K562 (cell line): Measurements from ENCODE around the gene CDC42EP5. TPM values are rescaled to one million over a fixed set of nuclear protein-coding genes. Genes with fewer than 3 reads are reported as not detected.

Experiments
- ATAC-seq: fragments of 200-7000 bp; cut with Tn5 transposase; 3 replicates; pipeline ENCODE4 v1.9.1; 2020; ENCODE audit warnings: moderate library complexity
- BruUV-seq: library from RNA; stranded (reverse); fragments of 400-500 nt; replicated peaks from 2 replicates; lab custom pipeline; 2021; lab: Mats Ljungman, UMichigan
- CTCF ChIA-PET: fragments of 300-600 bp; formaldehyde crosslinking; extraction: SDS; loops from one replicate; lab custom pipeline; 2021; ENCODE audit warnings: low intra/inter-chr PET ratio; lab: Yijun Ruan, JAX
- POLR2A ChIA-PET: fragments of 300-600, 350-650 bp; sonication (Branson Sonifier 250); formaldehyde crosslinking; extraction: SDS; loops from one replicate; lab custom pipeline; 2021; ENCODE audit warnings: antibody characterized with exemption, inconsistent platforms; lab: Yijun Ruan, JAX
- DNase-seq, 4 experiments: peaks; one replicate each; pipeline versions ENCODE4 v3.0.0 to v3.0.0-alpha.2; 2011 to 2018; ENCODE audit warnings: low spot score in 3 of 4, mixed read lengths in 3 of 4; ENCODE audit errors: extremely low read depth in 1 of 4
- FAIRE-seq: peaks from 2 replicates; lab custom pipeline; 2011; peaks lifted over from hg19 to GRCh38; lab: Jason Lieb, UNC
- H2AFZ ChIP-seq: 2 replicates; pipeline ENCODE4 v1.6.0; 2011; ENCODE audit warnings: low read depth, low read length, control low read depth, inconsistent platforms
- H3K27ac ChIP-seq: fragments of 200-600 bp; 3 replicates; pipeline ENCODE4 v1.8.0; 2011; ENCODE audit warnings: low read depth, mild to moderate bottlenecking, control low read depth, inconsistent platforms, low read length, moderate library complexity, mixed read lengths; ENCODE audit errors: extremely low read depth
- H3K27me3 ChIP-seq, 2 experiments: fragments of 300-600 bp in 1 of 2; 2 replicates in 1 of 2; 3 replicates in 1 of 2; pipeline versions ENCODE4 v1.6.0 to v1.8.0; 2011; ENCODE audit warnings: inconsistent platforms in 2 of 2, low read length in 2 of 2, mild to moderate bottlenecking in 1 of 2, mixed read lengths in 1 of 2, moderate library complexity in 1 of 2; ENCODE audit not compliant: control insufficient read depth in 2 of 2, insufficient read depth in 2 of 2
- H3K36me3 ChIP-seq: fragments of 300-600 bp; 3 replicates; pipeline ENCODE4 v1.8.0; 2011; ENCODE audit warnings: mild to moderate bottlenecking, low read length, inconsistent platforms; ENCODE audit not compliant: control insufficient read depth, insufficient read depth
- H3K4me1 ChIP-seq, 2 experiments: fragments of 200-600 bp in 1 of 2; replicated peaks in 1 of 2; 2 replicates in 1 of 2; 3 replicates in 1 of 2; pipeline versions ENCODE4 v1.5.1 to v1.8.0; 2011; ENCODE audit warnings: inconsistent platforms in 2 of 2, low read length in 2 of 2, mild to moderate bottlenecking in 1 of 2, mixed read lengths in 1 of 2, moderate library complexity in 1 of 2; ENCODE audit not compliant: control insufficient read depth in 2 of 2, insufficient read depth in 2 of 2
- H3K4me2 ChIP-seq: 2 replicates; pipeline ENCODE4 v1.6.1; 2011; ENCODE audit warnings: low read length, control low read depth, inconsistent platforms, mixed read lengths; ENCODE audit not compliant: insufficient read depth
- H3K4me3 ChIP-seq: fragments of 200-600 bp; sonication (generic), shearing (Covaris generic); 2 replicates; pipeline ENCODE4 v1.5.1; 2016; ENCODE audit warnings: control low read depth, inconsistent platforms
- H3K79me2 ChIP-seq: fragments of 200-600 bp; 3 replicates; pipeline ENCODE4 v1.8.0; 2011; ENCODE audit warnings: low read length, inconsistent platforms; ENCODE audit not compliant: control insufficient read depth, insufficient read depth
- H3K9ac ChIP-seq, 2 experiments: 2 replicates each; pipeline versions ENCODE4 v1.6.0 to v1.6.1; 2011; ENCODE audit warnings: low read depth in 2 of 2, low read length in 2 of 2, control low read depth in 1 of 2, inconsistent platforms in 1 of 2, mild to moderate bottlenecking in 1 of 2, mixed read lengths in 1 of 2; ENCODE audit not compliant: insufficient read depth in 1 of 2
- H3K9me1 ChIP-seq: one replicate; pipeline ENCODE4 v1.6.0; 2011; ENCODE audit warnings: inconsistent platforms, mild to moderate bottlenecking, low read length, moderate library complexity; ENCODE audit not compliant: control insufficient read depth, insufficient read depth
- H3K9me3 ChIP-seq: replicated peaks from 2 replicates; pipeline ENCODE4 v1.5.1; 2011; ENCODE audit warnings: low read depth, low read length, inconsistent platforms; ENCODE audit not compliant: control insufficient read depth, insufficient read depth
- H4K20me1 ChIP-seq: replicated peaks from 2 replicates; pipeline ENCODE4 v1.6.1; 2011; ENCODE audit warnings: low read length, inconsistent platforms, mixed read lengths; ENCODE audit not compliant: control insufficient read depth, insufficient read depth
- POLR2G ChIP-seq: fragments of 200-400 bp; formaldehyde crosslinking; IDR thresholded peaks from 2 replicates; pipeline ENCODE4 v1.6.1; 2017; ENCODE audit warnings: low read depth, mild to moderate bottlenecking, antibody characterized with exemption, low read length, moderate library complexity
- WGBS: fragments of 100-300 bp; shearing (Covaris generic); methylation state at CpG from one replicate; pipeline ENCODE4 v1.1.6; 2016; ENCODE audit warnings: low coverage, mixed read lengths; ENCODE audit not compliant: insufficient coverage; ENCODE audit errors: missing lambda C conversion rate; 5-methylcytosine and 5-hydroxymethylcytosine counted together
- in situ Hi-C: fragments of 300-500 bp; cut with MboI; formaldehyde crosslinking; loops from 4 replicates; pipeline ENCODE4 v1.15.0; 2018; ENCODE audit warnings: inconsistent platforms, mixed read lengths
- intact Hi-C: fragments of 100-400 bp; cut with micrococcal nuclease; formaldehyde crosslinking; loops from 2 replicates; pipeline ENCODE4 v1.14.2; 2022
- polyA plus RNA-seq, 8 experiments: library from polyadenylated mRNA; depleted of rRNA in 4 of 8; stranded (reverse) in 5 of 8; unstranded in 3 of 8; fragments of >200 nt; fragmentation: Nextera tagmentation in 2 of 8; fragmentation: Illumina TruSeq in 1 of 8; extraction: Ambion mirVana in 2 of 8; extraction: Trizol in 1 of 8; gene quantifications; 2 replicates each; pipeline versions ENCODE4 v1.2.1 to v1.2.3, GENCODE V29; 2011 to 2014; ENCODE audit warnings: inconsistent platforms in 1 of 8, missing spikeins in 1 of 8
- total RNA-seq, 7 experiments: library from RNA; depleted of rRNA in 6 of 7; stranded (reverse); fragments of >200 nt in 6 of 7; fragmentation: Illumina TruSeq in 2 of 7; extraction: Trizol in 2 of 7; gene quantifications; 2 replicates each; pipeline versions ENCODE4 v1.2.1 to v1.2.3, GENCODE V29; 2011 to 2021; ENCODE audit warnings: low replicate concordance in 1 of 7
- TF ChIP-seq, protein P1 (sequence below): fragments of 450-650 bp; formaldehyde crosslinking; IDR thresholded peaks from 2 replicates; pipeline ENCODE4 v1.4.0; 2020; ENCODE audit warnings: mild to moderate bottlenecking, moderate library complexity
- TF ChIP-seq, protein P2 (sequence below): sonication (generic); formaldehyde crosslinking; IDR thresholded peaks from 2 replicates; pipeline ENCODE4 v1.8.1; 2023; ENCODE audit warnings: mild to moderate bottlenecking, missing genetic modification reagents

The CDC42EP5 gene
- total and polyA plus RNA-seq, 9 of the 15 experiments (the other 6 are each of a cell fraction or from before 2014, with no cell fraction given), result 0.15 to 0.38 TPM; not detected in 7

DNA sequence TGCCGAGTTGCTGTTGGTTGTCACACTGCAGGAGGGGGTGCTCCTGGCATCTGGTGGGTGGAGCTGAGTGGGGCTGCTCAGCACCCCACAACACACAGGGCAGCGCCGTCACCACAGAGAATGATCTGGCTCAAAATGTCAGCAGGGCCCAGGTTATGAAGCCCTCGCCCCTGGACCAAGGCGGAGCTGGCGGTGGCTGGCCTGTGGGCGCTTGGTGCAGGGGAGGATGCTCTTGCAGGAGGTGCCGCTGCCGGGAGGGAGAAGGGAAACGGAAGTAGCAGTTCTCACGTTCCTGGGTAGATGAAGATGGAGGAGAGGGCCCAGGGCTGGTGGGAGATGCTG lies 38.3 kb downstream of the CDC42EP5 start:
- DNase-seq (no peak), ATAC-seq (no peak), FAIRE-seq (no peak)
- Histone ChIP-seq H3K9ac (peak overlapping the region in 1 of 2 experiments; percentile 43; a peak in 1 of 4 replicates), H3K36me3 (peaks cover 7% of the 10 kb centered on the region; the same call in 1 of the 3 replicates), H3K27ac (no peak overlapping the region), H2AFZ (no peak overlapping the region), H3K9me3 (no peaks in the 10 kb centered on the region), H3K4me3 (no peak overlapping the region), H3K4me1 (peaks cover 0 to 33% of the 10 kb centered on the region in 2 experiments; a peak in 2 of 5 replicates), H3K79me2 (peaks cover 6% of the 10 kb centered on the region; the same call in 2 of the 3 replicates), H3K4me2 (no peak overlapping the region), H4K20me1 (peaks cover 10% of the 10 kb centered on the region; the same call in 1 of the 2 replicates), H3K27me3 (no peaks in the 10 kb centered on the region), H3K9me1 (no peaks in the 10 kb centered on the region)
- intact Hi-C loops (no loop called here), in situ Hi-C loops (no loop called here)
- 77% methylated on average over 10 of the region's 11 CpGs for WGBS
- ChIA-PET CTCF (no interaction called here), POLR2A (no interaction called here)
- no TSS peak for BruUV-seq
- TF ChIP-seq, protein P1, sequence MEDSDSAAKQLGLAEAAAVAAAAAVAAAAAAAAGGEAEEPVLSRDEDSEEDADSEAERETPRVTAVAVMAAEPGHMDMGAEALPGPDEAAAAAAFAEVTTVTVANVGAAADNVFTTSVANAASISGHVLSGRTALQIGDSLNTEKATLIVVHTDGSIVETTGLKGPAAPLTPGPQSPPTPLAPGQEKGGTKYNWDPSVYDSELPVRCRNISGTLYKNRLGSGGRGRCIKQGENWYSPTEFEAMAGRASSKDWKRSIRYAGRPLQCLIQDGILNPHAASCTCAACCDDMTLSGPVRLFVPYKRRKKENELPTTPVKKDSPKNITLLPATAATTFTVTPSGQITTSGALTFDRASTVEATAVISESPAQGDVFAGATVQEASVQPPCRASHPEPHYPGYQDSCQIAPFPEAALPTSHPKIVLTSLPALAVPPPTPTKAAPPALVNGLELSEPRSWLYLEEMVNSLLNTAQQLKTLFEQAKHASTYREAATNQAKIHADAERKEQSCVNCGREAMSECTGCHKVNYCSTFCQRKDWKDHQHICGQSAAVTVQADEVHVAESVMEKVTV (CRISPR knock-in tag), result no peak
- peak; percentile 61 for TF ChIP-seq POLR2G
- TF ChIP-seq, protein P2, sequence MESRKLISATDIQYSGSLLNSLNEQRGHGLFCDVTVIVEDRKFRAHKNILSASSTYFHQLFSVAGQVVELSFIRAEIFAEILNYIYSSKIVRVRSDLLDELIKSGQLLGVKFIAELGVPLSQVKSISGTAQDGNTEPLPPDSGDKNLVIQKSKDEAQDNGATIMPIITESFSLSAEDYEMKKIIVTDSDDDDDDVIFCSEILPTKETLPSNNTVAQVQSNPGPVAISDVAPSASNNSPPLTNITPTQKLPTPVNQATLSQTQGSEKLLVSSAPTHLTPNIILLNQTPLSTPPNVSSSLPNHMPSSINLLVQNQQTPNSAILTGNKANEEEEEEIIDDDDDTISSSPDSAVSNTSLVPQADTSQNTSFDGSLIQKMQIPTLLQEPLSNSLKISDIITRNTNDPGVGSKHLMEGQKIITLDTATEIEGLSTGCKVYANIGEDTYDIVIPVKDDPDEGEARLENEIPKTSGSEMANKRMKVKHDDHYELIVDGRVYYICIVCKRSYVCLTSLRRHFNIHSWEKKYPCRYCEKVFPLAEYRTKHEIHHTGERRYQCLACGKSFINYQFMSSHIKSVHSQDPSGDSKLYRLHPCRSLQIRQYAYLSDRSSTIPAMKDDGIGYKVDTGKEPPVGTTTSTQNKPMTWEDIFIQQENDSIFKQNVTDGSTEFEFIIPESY, result peak; percentile 88
